H1 (cell line): Measurements from ENCODE around the gene PTRH1. TPM values are rescaled to one million over a fixed set of nuclear protein-coding genes. Genes with fewer than 3 reads are reported as not detected.

Experiments used
- CTCF ChIA-PET: fragments of 300-600 bp; sonication (Branson Sonifier 250); formaldehyde crosslinking; loops from one replicate; lab custom pipeline; 2021; ENCODE audit not compliant: partially characterized antibody; lab: Charles Lee
- POLR2A ChIA-PET: fragments of 300-600 bp; sonication (Branson Sonifier 250); formaldehyde crosslinking; loops from one replicate; lab custom pipeline; 2021; ENCODE audit warnings: inconsistent platforms; ENCODE audit not compliant: partially characterized antibody; lab: Charles Lee
- DNase-seq, 2 experiments: peaks; one replicate each; pipeline versions ENCODE4 v3.0.0 to v3.0.0-alpha.2; 2010 to 2022; ENCODE audit warnings: low spot score in 2 of 2, low read depth in 1 of 2, mixed read lengths in 1 of 2
- FAIRE-seq: peaks from 2 replicates; lab custom pipeline; 2011; peaks lifted over from hg19 to GRCh38; lab: Jason Lieb, UNC
- H2AFZ ChIP-seq: 2 replicates; pipeline ENCODE4 v1.8.1; 2012; ENCODE audit warnings: low read length, inconsistent platforms
- H2AK5ac ChIP-seq: 2 replicates; pipeline ENCODE4 v1.6.1; 2013; ENCODE audit warnings: low read depth, low read length
- H2BK120ac ChIP-seq: replicated peaks from 2 replicates; pipeline ENCODE3; 2013; ENCODE audit warnings: low read depth, low read length, inconsistent platforms
- H2BK12ac ChIP-seq: 2 replicates; pipeline ENCODE4 v1.6.1; 2013; ENCODE audit warnings: low read depth, low read length
- H2BK15ac ChIP-seq: 2 replicates; pipeline ENCODE4 v1.6.1; 2013; ENCODE audit warnings: low read length
- H2BK20ac ChIP-seq: 2 replicates; pipeline ENCODE4 v1.6.1; 2013; ENCODE audit warnings: low read length
- H2BK5ac ChIP-seq: 2 replicates; pipeline ENCODE4 v1.6.1; 2013; ENCODE audit warnings: low read depth, low read length
- H3K14ac ChIP-seq: 2 replicates; pipeline ENCODE4 v1.6.1; 2013; ENCODE audit warnings: inconsistent platforms; ENCODE audit not compliant: insufficient read length
- H3K18ac ChIP-seq: 2 replicates; pipeline ENCODE4 v1.6.1; 2013; ENCODE audit warnings: low read length; ENCODE audit errors: extremely low read depth
- H3K23ac ChIP-seq: 2 replicates; pipeline ENCODE4 v1.6.1; 2013; ENCODE audit warnings: inconsistent platforms; ENCODE audit not compliant: insufficient read length
- H3K23me2 ChIP-seq: 2 replicates; pipeline ENCODE4 v1.6.1; 2013; ENCODE audit warnings: low read depth, low read length
- H3K27ac ChIP-seq: 2 replicates; pipeline ENCODE4 v1.6.1; 2011; ENCODE audit warnings: low read depth, low read length, inconsistent platforms
- H3K27me3 ChIP-seq, 4 experiments: replicated peaks in 1 of 4; 1 replicate in 1 of 4; 2 replicates in 3 of 4; pipeline versions ENCODE4 v1.6.1 to v1.8.1; 2011 to 2013; ENCODE audit warnings: low read length in 3 of 4, mild to moderate bottlenecking in 3 of 4, inconsistent platforms in 2 of 4, mixed read lengths in 2 of 4, moderate library complexity in 1 of 4; ENCODE audit not compliant: control insufficient read depth in 3 of 4, insufficient read depth in 3 of 4; ENCODE audit errors: extremely low read depth in 1 of 4
- H3K36me3 ChIP-seq, 4 experiments: 2 replicates each; pipeline versions ENCODE4 v1.6.1 to v1.8.1; 2011 to 2013; ENCODE audit warnings: mild to moderate bottlenecking in 4 of 4, low read length in 3 of 4, moderate library complexity in 2 of 4, control low read depth in 1 of 4, inconsistent platforms in 1 of 4; ENCODE audit not compliant: insufficient read depth in 4 of 4, control insufficient read depth in 2 of 4
- H3K4ac ChIP-seq: replicated peaks from 2 replicates; pipeline ENCODE3; 2013; ENCODE audit warnings: low read length, low read depth, mixed read lengths, inconsistent platforms; ENCODE audit not compliant: insufficient read length
- H3K4me1 ChIP-seq, 4 experiments: replicated peaks in 1 of 4; 1 replicate in 1 of 4; 2 replicates in 3 of 4; pipeline versions ENCODE4 v1.6.1 to v1.8.1; 2011 to 2013; ENCODE audit warnings: low read length in 3 of 4, inconsistent platforms in 2 of 4, mixed read lengths in 1 of 4; ENCODE audit not compliant: insufficient read depth in 4 of 4, control insufficient read depth in 3 of 4
- H3K4me2 ChIP-seq, 2 experiments: 2 replicates each; pipeline versions ENCODE4 v1.6.1 to v1.8.1; 2011 to 2013; ENCODE audit warnings: low read depth in 2 of 2, low read length in 2 of 2, control low read depth in 1 of 2, inconsistent platforms in 1 of 2, mild to moderate bottlenecking in 1 of 2; ENCODE audit not compliant: insufficient read depth in 1 of 2
- H3K4me3 ChIP-seq, 4 experiments: fragments of 200-600, 300-600 bp in 1 of 4; sonication (generic), shearing (Covaris generic), sonication (Bioruptor Twin) in 1 of 4; 2 replicates each; pipeline versions ENCODE4 v1.5.1 to v1.8.1; 2011 to 2016; ENCODE audit warnings: low read length in 4 of 4, low read depth in 3 of 4, control low read depth in 2 of 4, inconsistent platforms in 2 of 4, mild to moderate bottlenecking in 2 of 4, mixed read lengths in 1 of 4, moderate library complexity in 1 of 4; ENCODE audit not compliant: insufficient read depth in 2 of 4; ENCODE audit errors: extremely low read depth in 1 of 4
- H3K56ac ChIP-seq: replicated peaks from 2 replicates; pipeline ENCODE3; 2013; ENCODE audit warnings: low read depth, mild to moderate bottlenecking, mixed read lengths, low read length, inconsistent platforms; ENCODE audit not compliant: insufficient read length
- H3K79me1 ChIP-seq: 2 replicates; pipeline ENCODE4 v1.6.1; 2013; ENCODE audit warnings: low read depth, low read length, control low read depth
- H3K79me2 ChIP-seq, 2 experiments: 2 replicates each; pipeline versions ENCODE4 v1.6.1 to v1.8.1; 2012 to 2013; ENCODE audit warnings: low read length in 2 of 2, mild to moderate bottlenecking in 2 of 2, inconsistent platforms in 1 of 2; ENCODE audit not compliant: insufficient read depth in 2 of 2, control insufficient read depth in 1 of 2
- H3K9ac ChIP-seq, 4 experiments: replicated peaks in 1 of 4; 1 replicate in 1 of 4; 2 replicates in 3 of 4; pipeline versions ENCODE4 v1.6.1 to v1.8.1; 2011 to 2013; ENCODE audit warnings: low read depth in 3 of 4, low read length in 3 of 4, control low read depth in 2 of 4, mild to moderate bottlenecking in 2 of 4, moderate library complexity in 2 of 4, inconsistent platforms in 1 of 4; ENCODE audit errors: extremely low read depth in 1 of 4
- H3K9me3 ChIP-seq, 2 experiments: 2 replicates each; pipeline versions ENCODE4 v1.6.1 to v1.8.1; 2012 to 2013; ENCODE audit warnings: mild to moderate bottlenecking in 2 of 2, moderate library complexity in 2 of 2, control low read depth in 1 of 2, inconsistent platforms in 1 of 2, low read depth in 1 of 2, low read length in 1 of 2, mixed read lengths in 1 of 2; ENCODE audit not compliant: insufficient read depth in 2 of 2
- H4K20me1 ChIP-seq, 2 experiments: replicated peaks in 1 of 2; 2 replicates each; pipeline versions ENCODE3 to v1.8.1; 2011 to 2013; ENCODE audit warnings: inconsistent platforms in 2 of 2, low read length in 2 of 2, mild to moderate bottlenecking in 1 of 2; ENCODE audit not compliant: insufficient read depth in 2 of 2, control insufficient read depth in 1 of 2
- H4K5ac ChIP-seq: 2 replicates; pipeline ENCODE4 v1.6.1; 2013; ENCODE audit warnings: low read length, low read depth, mixed read lengths, inconsistent platforms; ENCODE audit not compliant: insufficient read length
- H4K8ac ChIP-seq: 2 replicates; pipeline ENCODE4 v1.8.0; 2013; ENCODE audit warnings: mild to moderate bottlenecking, moderate library complexity, low read length, inconsistent platforms; ENCODE audit not compliant: insufficient read depth; ENCODE audit errors: extremely low read depth
- H4K91ac ChIP-seq: replicated peaks from 2 replicates; pipeline ENCODE3; 2013; ENCODE audit warnings: low read length, mixed read lengths, inconsistent platforms; ENCODE audit not compliant: insufficient read length
- ASH2L ChIP-seq: fragments of 200-600, 300-600 bp; sonication (generic); IDR thresholded peaks from one replicate; pipeline ENCODE4 v1.7.1; 2017; ENCODE audit warnings: low read length
- EGR1 ChIP-seq: IDR thresholded peaks from 2 replicates; pipeline ENCODE4 v1.6.1; 2011; ENCODE audit warnings: low read depth, low read length, borderline replicate concordance
- FOSL1 ChIP-seq: IDR thresholded peaks from 2 replicates; pipeline ENCODE4 v1.6.1; 2011; ENCODE audit warnings: mild to moderate bottlenecking, low read depth, low read length, moderate library complexity; ENCODE audit not compliant: insufficient read depth
- KDM5A ChIP-seq: fragments of 200-600 bp; IDR thresholded peaks from 2 replicates; pipeline ENCODE4 v1.7.1; 2012; ENCODE audit warnings: mild to moderate bottlenecking, low read length, inconsistent platforms, mixed read lengths
- MAFK ChIP-seq: IDR thresholded peaks from 2 replicates; pipeline ENCODE4 v1.6.1; 2012; ENCODE audit warnings: low read depth, mild to moderate bottlenecking, improper control_type of control experiment, low read length
- POLR2AphosphoS5 ChIP-seq: IDR thresholded peaks from 2 replicates; pipeline ENCODE4 v1.6.1; 2011; ENCODE audit warnings: low read depth, low read length
- TAF1 ChIP-seq: IDR thresholded peaks from 2 replicates; pipeline ENCODE4 v1.6.1; 2011; ENCODE audit warnings: mild to moderate bottlenecking, low read depth, low read length
- TCF12 ChIP-seq: IDR thresholded peaks from 2 replicates; pipeline ENCODE4 v1.6.1; 2011; ENCODE audit warnings: low read depth, mild to moderate bottlenecking, low read length
- USF2 ChIP-seq: IDR thresholded peaks from 2 replicates; pipeline ENCODE4 v1.6.1; 2011; ENCODE audit warnings: low read length, improper control_type of control experiment
- ZNF274 ChIP-seq: IDR thresholded peaks from 2 replicates; pipeline ENCODE4 v1.7.0; 2012; ENCODE audit warnings: low read length, borderline replicate concordance; ENCODE audit errors: extremely low read depth
- WGBS, 2 experiments: shearing (Covaris generic) in 1 of 2; methylation state at CpG; one replicate each; pipeline versions ENCODE4 v1.1.6 to v1.1.7; 2013 to 2015; ENCODE audit warnings: low lambda C conversion rate in 2 of 2, mixed read lengths in 2 of 2, inconsistent platforms in 1 of 2, low coverage in 1 of 2, missing lambda C conversion rate in 1 of 2; ENCODE audit not compliant: insufficient replicate concordance in 2 of 2, insufficient coverage in 1 of 2, insufficient read length in 1 of 2; ENCODE audit errors: extremely low coverage in 1 of 2, missing lambda C conversion rate in 1 of 2; 5-methylcytosine and 5-hydroxymethylcytosine counted together
- polyA plus RNA-seq, 7 experiments: library from polyadenylated mRNA; depleted of rRNA in 3 of 7; stranded (reverse) in 5 of 7; unstranded in 2 of 7; fragments of >200 nt in 5 of 7; fragments of 200-250 nt in 2 of 7; gene quantifications; 1 replicate in 5 of 7; 2 replicates in 1 of 7; 4 replicates in 1 of 7; pipeline versions ENCODE4 v1.2.1 to v1.2.3, GENCODE V29; 2011 to 2013; ENCODE audit warnings: missing spikeins in 2 of 7, mixed read lengths in 2 of 7
- total RNA-seq: library from RNA; stranded (reverse); fragmentation: NEBNext Ultra II Directional; extraction: Animal tissue kit (Norgen Biotek cat#: 25700); gene quantifications from 2 replicates; pipeline ENCODE4 v1.2.1, GENCODE V29; 2021

The PTRH1 gene
- total and polyA plus RNA-seq, 2 of the 8 experiments (the other 6 are each of a cell fraction or from before 2014, with no cell fraction given) = 11.1 to 19.8 TPM

- no peaks in the 10 kb centered on the region for H3K23me2 ChIP-seq
- H2BK120ac ChIP-seq = no peak overlapping the region
- no peaks in the 10 kb centered on the region for H3K4me1 ChIP-seq
- H3K79me2 ChIP-seq = no peaks in the 10 kb centered on the region
- no peaks in the 10 kb centered on the region for H3K9me3 ChIP-seq
- no peaks in the 10 kb centered on the region for H3K27me3 ChIP-seq
- H3K9ac ChIP-seq = no peak overlapping the region
- no peak overlapping the region for H3K23ac ChIP-seq
- peaks cover 0 to 6% (median 2%) of the 10 kb centered on the region in 4 experiments; a peak in 3 of 8 replicates for H3K36me3 ChIP-seq
- H2BK20ac ChIP-seq = no peak overlapping the region
- no peak overlapping the region for H4K5ac ChIP-seq
- H2AFZ ChIP-seq = no peak overlapping the region
- no peak overlapping the region for H4K91ac ChIP-seq
- H3K79me1 ChIP-seq = no peaks in the 10 kb centered on the region
- no peak overlapping the region for H3K14ac ChIP-seq
- no peak overlapping the region for H3K4me2 ChIP-seq
- 94% methylated on average over 10 of the region's 10 CpGs; no CpG with 5 or more reads in 1 of the 2 experiments for WGBS, 2 experiments
- H3K4ac ChIP-seq = no peak overlapping the region
- no peak overlapping the region for H3K56ac ChIP-seq
- FAIRE-seq = no peak
- no peaks in the 10 kb centered on the region for H4K20me1 ChIP-seq
- H2BK12ac ChIP-seq = no peak overlapping the region
- no peak overlapping the region for H2AK5ac ChIP-seq
- H2BK15ac ChIP-seq = no peak overlapping the region
- DNase-seq = no peak
- H3K4me3 ChIP-seq = no peak overlapping the region
- ChIA-PET POLR2A (no interaction called here), CTCF (interaction anchor here (0.7 to 1.9 kb wide), 4 partner anchors 10 to 165 kb away, joined by 3 to 5 read pairs (median 4); no protein-coding TSS in a partner anchor)
- no peak overlapping the region for H2BK5ac ChIP-seq
- no peak overlapping the region for H4K8ac ChIP-seq
- no peak overlapping the region for H3K27ac ChIP-seq
- H3K18ac ChIP-seq = no peak overlapping the region
- TF ChIP-seq EGR1 (no peak), FOSL1 (no peak), TAF1 (no peak), ZNF274 (no peak), ASH2L (no peak), MAFK (no peak), POLR2AphosphoS5 (no peak), KDM5A (no peak), USF2 (no peak), TCF12 (no peak)
Measured at GRCh38 chr9:127690735-127691134, 24.7 kb downstream of the PTRH1 start.
